C4-2B (cell line): Measurements from ENCODE around the gene SHC3.

Experiments used
- CTCF ChIP-seq: fragments of 450-650 bp; conservative IDR thresholded peaks from 2 replicates; pipeline ENCODE4 v1.5.1; 2017; ENCODE audit warnings: mild to moderate bottlenecking
- ZFX ChIP-seq: fragments of 450-650 bp; IDR thresholded peaks from 2 replicates; pipeline ENCODE4 v1.6.1; 2017

DNA sequence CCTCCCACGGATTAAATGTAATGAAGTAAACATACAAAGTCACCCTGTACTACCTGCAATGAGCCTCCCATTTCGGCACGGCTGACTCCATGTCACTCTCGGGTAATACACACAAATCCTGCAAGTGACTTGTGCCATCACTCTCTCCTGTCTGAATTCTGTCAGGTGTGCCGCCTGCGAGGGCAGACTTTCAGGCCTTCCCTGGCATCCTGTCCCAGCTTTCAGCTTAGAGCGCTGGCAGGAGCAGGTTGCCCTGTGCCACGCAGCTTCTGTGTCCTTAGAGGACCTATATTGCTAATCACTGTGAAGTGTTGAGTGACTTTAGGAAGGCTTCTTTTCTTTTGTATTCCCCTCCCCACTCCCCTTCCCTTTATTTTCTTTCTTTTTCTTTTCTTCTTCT, 213.1 kb downstream of the SHC3 start:
- no peak for TF ChIP-seq CTCF
- TF ChIP-seq ZFX, result no peak
